Activated naive CD4-positive, alpha-beta T cell treated with anti-CD3 and anti-CD28 coated beads, Interleukin-2, amount 50 U/mL, for 72 hours (primary cell): ENCODE results near the gene CCHCR1. TPM values are rescaled to one million over a fixed set of nuclear protein-coding genes. Genes with fewer than 3 reads are reported as not detected.

Experiments used
- ATAC-seq, 2 donors: fragments of 150-1000 bp; cut with Tn5 transposase; 2 replicates each; pipeline ENCODE4 v1.10.0; 2021; ENCODE audit warnings: mild to moderate bottlenecking in 2 of 2, moderate library complexity in 2 of 2
- DNase-seq, 2 donors: peaks; one replicate each; pipeline ENCODE4 v3.0.0; 2021 to 2022; ENCODE audit warnings: low spot score in 2 of 2
- H3K27ac Mint-ChIP-seq, 2 donors: one replicate each; pipeline ENCODE4 v1.8.0; 2022; ENCODE audit warnings: mild to moderate bottlenecking in 2 of 2, mixed read lengths in 2 of 2
- H3K36me3 Mint-ChIP-seq, 2 donors: one replicate each; pipeline ENCODE4 v1.8.0; 2022; ENCODE audit warnings: mixed read lengths in 2 of 2
- H3K9me3 Mint-ChIP-seq, 2 donors: one replicate each; pipeline ENCODE4 v1.8.0; 2022; ENCODE audit warnings: mixed read lengths in 2 of 2
- total RNA-seq, 2 donors: library from RNA; stranded (reverse); gene quantifications; one replicate each; pipeline ENCODE4 v1.2.3, GENCODE V29; 2022

The CCHCR1 gene
- total RNA-seq, 2 donors from 2014 or later = 73.5 to 86.2 TPM

DNA sequence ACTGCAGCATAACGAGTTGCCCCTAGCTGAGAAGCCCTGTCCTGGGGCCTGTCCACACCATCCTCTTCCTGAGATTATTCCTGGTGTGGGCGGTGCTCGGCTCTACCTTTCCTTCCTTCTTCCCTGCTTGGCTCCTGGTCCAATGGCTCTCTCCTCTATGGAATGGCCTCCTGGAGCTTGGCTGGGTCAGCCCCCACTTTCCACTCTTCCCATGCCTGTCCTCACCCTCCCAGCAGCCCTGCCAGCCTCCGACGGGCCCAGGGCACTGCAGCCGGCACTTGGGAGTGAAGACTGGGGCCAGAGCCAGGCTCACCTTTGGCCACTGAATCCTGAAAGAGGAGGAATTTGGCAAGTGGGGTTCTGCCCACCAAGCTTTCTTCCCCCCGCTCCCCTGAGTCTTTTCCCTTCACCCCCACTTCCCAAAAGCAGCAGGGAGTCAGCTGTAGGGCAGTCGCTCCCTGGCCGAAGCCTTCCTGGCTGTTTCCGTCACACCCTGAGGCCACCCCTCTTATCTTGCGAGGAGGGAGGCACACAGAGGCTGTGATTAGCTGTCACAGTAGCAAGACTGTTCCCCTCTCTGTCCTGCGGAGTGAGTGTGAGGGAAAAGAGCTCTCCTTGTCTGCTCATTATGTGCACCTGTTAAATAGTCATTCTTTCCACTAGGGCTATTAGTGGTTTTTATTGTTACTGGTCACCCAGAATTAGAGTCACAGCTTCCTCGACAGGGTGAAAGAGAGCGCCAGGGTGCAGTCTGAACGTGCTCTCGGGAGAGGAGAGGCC lies 31.0 kb downstream of the CCHCR1 start:
- no peaks in the 10 kb centered on the region for H3K36me3 Mint-ChIP-seq
- ATAC-seq (no peak), DNase-seq (no peak)
- peak overlapping the region in 1 of 2 donors; percentile 29 for H3K27ac Mint-ChIP-seq
- H3K9me3 Mint-ChIP-seq = no peaks in the 10 kb centered on the region

- no peak for DNase-seq
- Mint-ChIP-seq H3K27ac (peak overlapping the region in 1 of 2 donors; percentile 9), H3K36me3 (no peaks in the 10 kb centered on the region), H3K9me3 (no peaks in the 10 kb centered on the region)
- ATAC-seq = no peak
These were observed 31.8 kb downstream of the CCHCR1 start for GRCh38 chr6:31125586-31126363.

- DNase-seq = no peak
- no peaks in the 10 kb centered on the region for H3K9me3 Mint-ChIP-seq
- H3K36me3 Mint-ChIP-seq = no peaks in the 10 kb centered on the region
- no peak for ATAC-seq
- no peak overlapping the region for H3K27ac Mint-ChIP-seq
These were observed 32.4 kb downstream of the CCHCR1 start for GRCh38 chr6:31125162-31125561.

- Mint-ChIP-seq H3K36me3 (no peaks in the 10 kb centered on the region), H3K9me3 (no peaks in the 10 kb centered on the region)
- ATAC-seq = no peak
These were observed 34.6 kb downstream of the CCHCR1 start for GRCh38 chr6:31122791-31123706.

GRCh38 chr6:31121131-31121790 lies 36.3 kb downstream of the CCHCR1 start:
- no peaks in the 10 kb centered on the region for H3K36me3 Mint-ChIP-seq
- no peak overlapping the region for H3K27ac Mint-ChIP-seq
- no peaks in the 10 kb centered on the region for H3K9me3 Mint-ChIP-seq
- ATAC-seq = no peak
- no peak for DNase-seq

More at GRCh38 chr6:31122791-31123706, 34.6 kb downstream of the CCHCR1 start:
- H3K27ac Mint-ChIP-seq = peak overlapping the region in 1 of 2 donors; percentile 7
- DNase-seq = no peak

DNA sequence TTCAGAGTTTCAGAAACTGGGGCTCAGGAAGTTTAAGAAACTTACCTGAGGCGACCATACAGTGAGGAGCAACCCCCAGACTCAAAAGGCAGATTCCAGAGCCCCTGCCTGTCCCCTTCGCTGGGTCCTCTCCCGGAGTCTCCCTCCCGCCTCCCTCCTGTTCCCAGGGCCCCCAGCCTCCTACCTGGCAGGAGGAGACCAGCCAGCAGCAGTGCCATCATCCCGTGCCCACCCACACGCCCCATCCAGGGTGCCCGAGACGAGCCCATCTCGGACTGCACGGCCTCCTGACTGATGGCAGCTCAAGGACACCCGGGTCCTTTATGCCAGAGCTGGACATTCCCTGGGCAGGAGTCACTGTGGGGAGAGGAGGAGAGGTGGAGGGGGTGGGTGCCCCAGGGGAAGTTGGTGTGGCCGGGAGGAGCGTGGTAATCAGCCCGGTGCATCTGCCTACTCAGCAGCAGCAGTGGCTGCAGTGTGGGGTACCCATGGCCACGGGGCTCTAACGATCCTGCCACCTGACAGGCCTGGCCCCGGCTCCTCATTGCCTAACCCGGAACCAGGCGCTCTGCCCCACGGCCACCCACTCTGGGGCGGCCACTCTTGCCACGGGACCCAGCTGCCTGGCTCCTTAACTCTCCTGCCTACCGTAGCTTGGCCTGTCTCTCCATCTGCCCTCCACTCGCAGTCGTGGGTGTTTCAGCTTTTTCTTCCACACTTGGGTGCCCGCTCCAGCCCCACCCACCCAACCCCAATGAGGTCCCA lies 37.3 kb downstream of the CCHCR1 start, which contains the start of gene CDSN:
CDSN (minus strand) TSS at position 296 of the 765 bp plus-strand sequence; CDS start at position 269, 27 bp downstream.
- DNase-seq (no peak), ATAC-seq (no peak)
- Mint-ChIP-seq H3K9me3 (no peaks in the 10 kb centered on the region), H3K36me3 (no peaks in the 10 kb centered on the region), H3K27ac (no peak within 1 kb of the TSS)

- Mint-ChIP-seq H3K9me3 (no peaks in the 10 kb centered on the region), H3K36me3 (no peaks in the 10 kb centered on the region), H3K27ac (no peak overlapping the region)
- ATAC-seq = no peak
- no peak for DNase-seq
These were observed 39.4 kb downstream of the CCHCR1 start for GRCh38 chr6:31118178-31118577.

DNA sequence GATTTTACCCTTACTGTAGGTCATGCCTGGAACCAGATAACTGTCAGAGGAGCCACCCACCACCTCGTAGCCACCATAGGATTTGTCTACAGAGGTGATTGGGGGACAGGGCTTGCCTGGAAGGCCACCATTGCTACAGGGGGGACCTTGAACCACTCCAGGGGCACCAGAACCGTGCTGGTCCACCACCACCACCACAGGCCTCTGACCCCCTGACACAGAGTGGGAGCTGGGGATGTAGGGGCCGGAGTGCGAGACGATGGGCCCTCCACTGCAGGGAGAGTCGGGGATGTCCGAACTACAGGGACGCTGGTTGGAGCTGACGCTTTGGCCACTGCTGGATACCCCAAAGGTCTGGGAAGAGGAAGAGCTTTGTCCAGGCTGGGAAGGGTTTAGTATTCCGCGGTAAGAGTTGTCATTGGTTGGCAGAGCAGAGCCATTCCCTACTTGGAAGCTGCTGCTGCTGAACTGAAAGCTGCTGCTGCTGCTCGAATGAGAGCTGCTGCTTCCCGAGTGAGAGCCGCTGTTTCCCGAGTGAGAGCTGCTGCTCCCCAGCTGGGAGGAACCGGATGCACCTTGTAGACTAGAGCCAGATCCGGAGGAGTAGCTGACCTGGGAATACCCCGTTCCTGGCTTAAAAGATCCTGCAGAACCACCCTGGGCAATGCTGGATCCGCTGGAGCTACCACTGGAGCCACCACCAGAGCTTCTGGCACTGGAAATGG lies 40.8 kb downstream of the CCHCR1 start:
- DNase-seq (no peak), ATAC-seq (no peak)
- Mint-ChIP-seq H3K9me3 (no peaks in the 10 kb centered on the region), H3K27ac (no peak overlapping the region), H3K36me3 (no peaks in the 10 kb centered on the region)

DNA sequence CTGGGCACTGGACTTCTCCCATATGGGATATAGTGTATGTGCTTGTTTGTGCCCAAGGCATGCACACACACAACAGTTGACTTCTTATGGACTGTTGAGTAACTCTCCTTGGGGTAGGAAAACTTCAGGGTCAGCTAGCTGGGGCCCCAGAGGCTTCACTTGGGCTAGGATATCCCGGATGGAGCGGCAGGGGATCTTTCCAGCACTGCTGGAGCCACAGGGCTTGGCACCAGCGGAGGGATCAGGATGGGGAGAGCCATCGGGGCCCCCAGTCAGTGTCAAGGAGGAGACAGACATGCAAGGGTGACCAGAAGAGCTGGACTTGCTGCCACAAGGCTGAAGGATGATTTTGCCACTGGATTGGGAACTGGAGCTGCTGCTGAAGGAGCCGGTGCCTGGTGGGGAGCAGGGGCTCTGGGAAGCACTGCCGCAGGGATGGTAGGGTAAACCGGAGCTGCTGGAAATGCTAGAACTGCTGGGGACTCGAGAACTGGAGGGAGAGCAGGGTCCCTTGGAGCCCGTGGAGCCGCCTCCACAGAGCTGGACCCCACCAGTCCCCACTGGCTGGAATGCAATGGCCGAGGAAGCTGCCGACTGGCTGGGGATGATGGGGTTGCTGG lies 41.6 kb downstream of the CCHCR1 start:
- no peak for ATAC-seq
- Mint-ChIP-seq H3K9me3 (no peaks in the 10 kb centered on the region), H3K27ac (no peak overlapping the region), H3K36me3 (no peaks in the 10 kb centered on the region)
- no peak for DNase-seq

DNA sequence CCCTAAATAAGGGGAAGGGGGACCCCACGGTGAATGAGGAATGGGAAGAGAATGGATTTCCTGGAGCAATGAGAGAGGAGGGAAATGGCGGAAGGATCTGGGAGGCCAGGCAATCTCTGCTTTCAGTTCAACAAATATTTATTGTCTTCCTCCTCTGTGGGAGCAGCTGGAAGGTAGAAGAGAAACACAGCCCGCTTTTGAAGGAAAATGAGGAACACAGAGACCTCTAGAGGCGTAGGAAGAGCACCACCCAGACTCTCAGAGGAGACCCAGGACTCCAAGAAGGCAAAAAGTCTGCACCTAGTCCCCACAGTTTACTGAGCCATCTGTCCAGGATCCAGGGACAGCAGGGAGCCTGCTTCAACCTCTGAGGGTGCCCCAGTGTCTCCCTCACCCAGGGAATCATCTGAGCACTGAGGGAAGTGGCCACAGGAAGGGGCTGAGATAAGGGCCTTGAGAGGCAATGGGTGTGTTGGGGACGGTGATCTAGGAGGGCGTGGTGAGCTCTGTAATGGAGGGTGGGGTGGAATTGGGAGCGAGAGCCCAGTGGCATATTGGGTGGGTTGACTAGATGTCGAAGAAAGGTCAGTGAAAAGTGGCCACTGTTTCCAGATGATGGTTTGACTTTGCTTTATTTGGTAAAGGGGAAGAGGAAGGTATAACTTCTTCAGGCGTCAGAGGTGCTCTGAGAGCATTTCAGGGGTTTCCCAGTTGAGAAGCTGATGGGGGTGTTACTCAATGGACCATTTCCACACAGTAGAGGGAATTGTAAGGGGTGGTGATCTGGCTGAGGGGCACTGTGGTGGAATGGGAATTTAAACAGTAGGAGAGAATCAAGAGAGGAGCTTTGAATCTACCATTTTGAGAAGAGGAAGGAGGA lies 42.4 kb downstream of the CCHCR1 start:
- no peak for ATAC-seq
- Mint-ChIP-seq H3K36me3 (no peaks in the 10 kb centered on the region), H3K27ac (peak overlapping the region in 1 of 2 donors; percentile 76), H3K9me3 (no peaks in the 10 kb centered on the region)
- DNase-seq = no peak

DNA sequence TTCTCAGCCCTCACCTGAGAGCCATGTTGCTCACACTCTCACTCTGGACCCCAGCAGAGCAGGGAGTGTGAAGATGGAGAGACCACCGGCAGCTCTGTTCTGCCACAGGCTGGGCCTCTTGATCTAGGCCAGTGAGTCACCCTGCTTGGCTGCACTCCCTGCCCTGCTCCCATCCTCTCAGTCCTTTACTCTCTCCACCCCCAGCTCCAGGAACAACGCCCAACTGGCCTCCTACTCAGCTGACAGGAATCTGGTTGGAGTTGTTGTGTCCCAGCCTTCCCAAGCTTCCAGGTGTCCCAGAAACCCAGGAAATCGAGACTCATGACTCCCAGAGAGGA lies 43.1 kb downstream of the CCHCR1 start, which contains the start of gene PSORS1C1:
PSORS1C1 (plus strand) TSS at position 260 of the 338 bp plus-strand sequence. CDS start 14,833 bp downstream, outside the sequence.
- no peak for ATAC-seq
- no peak for DNase-seq
- no peaks in the 10 kb centered on the region for H3K36me3 Mint-ChIP-seq
- H3K27ac Mint-ChIP-seq = peak within 1 kb of the TSS in 1 of 2 donors; percentile 76
- H3K9me3 Mint-ChIP-seq = no peaks in the 10 kb centered on the region

DNA sequence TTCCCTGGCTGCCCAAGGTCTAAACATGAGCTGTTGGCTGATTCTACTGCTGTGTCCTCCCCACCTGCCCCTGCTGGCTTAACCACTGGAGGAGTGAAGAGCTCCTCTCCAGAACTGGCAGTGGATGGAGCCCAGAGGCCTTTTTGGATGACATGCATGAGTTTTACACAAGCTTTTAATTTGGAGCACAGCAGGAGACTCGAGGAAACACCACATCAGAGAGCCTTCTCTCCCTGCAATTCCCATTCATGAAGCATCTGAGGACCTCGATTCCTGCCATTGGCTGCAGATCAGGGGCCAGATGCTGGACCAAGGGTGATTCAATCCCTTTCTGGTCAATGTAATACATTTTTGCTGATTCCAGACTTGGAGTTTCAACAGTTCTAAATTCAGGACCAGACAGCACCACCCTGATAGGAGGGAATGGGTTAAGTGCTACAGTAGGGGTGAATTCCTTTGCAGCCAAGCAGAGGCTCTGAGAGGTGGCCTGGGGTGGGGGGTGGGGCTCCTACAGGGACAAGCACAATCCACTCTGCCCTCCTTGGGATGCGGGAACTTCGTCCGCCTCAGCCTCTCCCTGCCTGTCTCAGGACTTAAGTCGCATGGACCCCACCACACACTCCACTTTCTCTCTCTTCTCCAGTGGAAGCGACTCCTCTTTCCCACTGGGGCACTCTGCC lies 43.6 kb downstream of the CCHCR1 start:
- Mint-ChIP-seq H3K27ac (no peak overlapping the region), H3K9me3 (no peaks in the 10 kb centered on the region), H3K36me3 (no peaks in the 10 kb centered on the region)
- DNase-seq (no peak), ATAC-seq (no peak)

DNA sequence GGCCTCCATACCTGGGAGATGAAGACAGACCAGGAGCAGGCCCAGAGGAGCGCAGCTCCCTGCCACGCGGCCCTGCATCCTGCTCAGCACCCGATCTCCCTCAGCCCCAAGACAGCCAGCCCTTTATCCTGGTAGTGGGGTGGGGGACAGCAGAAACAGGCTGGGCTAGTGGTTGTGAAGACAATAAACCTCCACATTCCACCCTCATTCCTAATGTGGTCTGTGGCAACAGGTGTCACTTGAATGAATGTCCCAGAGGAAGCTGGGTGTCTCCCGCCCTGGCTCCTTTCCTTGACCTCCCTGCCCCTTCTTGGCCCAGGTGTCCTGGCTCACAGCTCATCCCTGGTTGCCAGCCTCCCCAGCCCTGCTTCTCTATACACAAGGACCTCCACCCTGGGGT lies 45.1 kb downstream of the CCHCR1 start, which contains the start of gene C6orf15:
C6orf15 (minus strand) TSS at position 98 of the 400 bp plus-strand sequence; CDS start at position 78, 20 bp downstream.
- ATAC-seq (no peak), DNase-seq (no peak)
- Mint-ChIP-seq H3K9me3 (no peaks in the 10 kb centered on the region), H3K36me3 (no peaks in the 10 kb centered on the region), H3K27ac (no peak within 1 kb of the TSS)
